ENCODE measurements around the gene SDE2.
"Not testable (repeated sequence)": the region's sequence is repeated elsewhere in the genome, so short reads cannot be mapped to it uniquely, and the experiment has no call there.

SDE2 gene

GRCh38 chr1:225975146-225975545 is 24.0 kb downstream of the SDE2 start:
- DNase-seq (ENCODE audit: low spot score in 2 of 2); in situ Hi-C loops (cut with MboI; ENCODE audit: low sequenced_read_pairs); H3K36me3 ChIP-seq (replicated peaks); H3K27me3 ChIP-seq (ENCODE audit: low read depth); H3K4me3 ChIP-seq; H3K4me1 ChIP-seq; H3K9me3 ChIP-seq: not testable (repeated sequence)

GRCh38 chr1:225974454-225974853 is 24.7 kb downstream of the SDE2 start:
- no peak for DNase-seq (ENCODE audit: low spot score in 2 of 2)
- in situ Hi-C loops (cut with MboI; ENCODE audit: low sequenced_read_pairs): no loop called here
- Histone ChIP-seq H3K27me3 (ENCODE audit: low read depth) (no peaks in the 10 kb centered on the region), H3K4me3 (no peak overlapping the region), H3K36me3 (replicated peaks) (peaks cover 2% of the 10 kb centered on the region), H3K4me1 (no peaks in the 10 kb centered on the region), H3K9me3 (no peaks in the 10 kb centered on the region)

GRCh38 chr1:225973158-225973557 is 26.0 kb downstream of the SDE2 start:
- in situ Hi-C loops (cut with MboI; ENCODE audit: low sequenced_read_pairs): no loop called here
- H3K4me1 ChIP-seq: no peaks in the 10 kb centered on the region
- no peak overlapping the region for H3K4me3 ChIP-seq
- H3K27me3 ChIP-seq (ENCODE audit: low read depth): no peaks in the 10 kb centered on the region
- DNase-seq (ENCODE audit: low spot score in 2 of 2): no peak
- no peaks in the 10 kb centered on the region; the same call in 1 of the 2 replicates for H3K36me3 ChIP-seq (replicated peaks)
- no peaks in the 10 kb centered on the region for H3K9me3 ChIP-seq

- in situ Hi-C loops (cut with MboI; ENCODE audit: low sequenced_read_pairs): no loop called here
These were observed 26.6 kb downstream of the SDE2 start for GRCh38 chr1:225972344-225973152.

GRCh38 chr1:225970592-225971157 is 28.5 kb downstream of the SDE2 start:
- DNase-seq (ENCODE audit: low spot score in 2 of 2); H3K36me3 ChIP-seq (replicated peaks); H3K4me1 ChIP-seq; H3K4me3 ChIP-seq; H3K27me3 ChIP-seq (ENCODE audit: low read depth); H3K9me3 ChIP-seq; in situ Hi-C loops (cut with MboI; ENCODE audit: low sequenced_read_pairs): not testable (repeated sequence)

More at GRCh38 chr1:225972344-225973152, 26.6 kb downstream of the SDE2 start:
- no peaks in the 10 kb centered on the region for H3K9me3 ChIP-seq
- H3K4me1 ChIP-seq: no peaks in the 10 kb centered on the region
- no peak for DNase-seq (ENCODE audit: low spot score in 2 of 2)
- no peak overlapping the region for H3K4me3 ChIP-seq
- H3K27me3 ChIP-seq (ENCODE audit: low read depth): no peaks in the 10 kb centered on the region
- H3K36me3 ChIP-seq (replicated peaks): no peaks in the 10 kb centered on the region

- H3K27me3 ChIP-seq (ENCODE audit: low read depth); H3K36me3 ChIP-seq (replicated peaks); in situ Hi-C loops (cut with MboI; ENCODE audit: low sequenced_read_pairs); DNase-seq (ENCODE audit: low spot score in 2 of 2); H3K9me3 ChIP-seq; H3K4me1 ChIP-seq; H3K4me3 ChIP-seq: not testable (repeated sequence)
These were observed 29.4 kb downstream of the SDE2 start for GRCh38 chr1:225969751-225970150.

- H3K9me3 ChIP-seq: no peaks in the 10 kb centered on the region
- no peaks in the 10 kb centered on the region for H3K4me1 ChIP-seq
- no peaks in the 10 kb centered on the region for H3K27me3 ChIP-seq (ENCODE audit: low read depth)
- in situ Hi-C loops (cut with MboI; ENCODE audit: low sequenced_read_pairs): no loop called here
- no peak for DNase-seq (ENCODE audit: low spot score in 2 of 2)
- H3K36me3 ChIP-seq (replicated peaks): no peaks in the 10 kb centered on the region
- no peak overlapping the region for H3K4me3 ChIP-seq
These were observed 33.9 kb downstream of the SDE2 start for GRCh38 chr1:225965231-225965630.

GRCh38 chr1:225963735-225964530 is 35.2 kb downstream of the SDE2 start:
- Histone ChIP-seq H3K9me3 (no peaks in the 10 kb centered on the region), H3K4me3 (no peak overlapping the region), H3K27me3 (ENCODE audit: low read depth) (no peaks in the 10 kb centered on the region), H3K36me3 (replicated peaks) (no peaks in the 10 kb centered on the region), H3K4me1 (no peaks in the 10 kb centered on the region)
- DNase-seq (ENCODE audit: low spot score in 2 of 2): no peak
- in situ Hi-C loops (cut with MboI; ENCODE audit: low sequenced_read_pairs): no loop called here

GRCh38 chr1:225962440-225962975 is 36.6 kb downstream of the SDE2 start:
- H3K4me3 ChIP-seq: no peak overlapping the region
- in situ Hi-C loops (cut with MboI; ENCODE audit: low sequenced_read_pairs): no loop called here

GRCh38 chr1:225961659-225962439 is 37.3 kb downstream of the SDE2 start:
- Histone ChIP-seq H3K4me3 (no peak overlapping the region), H3K36me3 (replicated peaks) (no peaks in the 10 kb centered on the region), H3K27me3 (ENCODE audit: low read depth) (no peaks in the 10 kb centered on the region), H3K9me3 (no peaks in the 10 kb centered on the region), H3K4me1 (no peaks in the 10 kb centered on the region)
- in situ Hi-C loops (cut with MboI; ENCODE audit: low sequenced_read_pairs): no loop called here
- DNase-seq (ENCODE audit: low spot score in 2 of 2): no peak

More at GRCh38 chr1:225962440-225962975, 36.6 kb downstream of the SDE2 start:
- peak in 1 of 2 experiments; percentile 87 for DNase-seq (ENCODE audit: low spot score in 2 of 2)
- no peaks in the 10 kb centered on the region for H3K4me1 ChIP-seq
- H3K36me3 ChIP-seq (replicated peaks): no peaks in the 10 kb centered on the region
- no peaks in the 10 kb centered on the region for H3K9me3 ChIP-seq
- H3K27me3 ChIP-seq (ENCODE audit: low read depth): no peaks in the 10 kb centered on the region

GRCh38 chr1:225958041-225958440 is 41.1 kb downstream of the SDE2 start:
- no peak overlapping the region for H3K4me3 ChIP-seq
- H3K9me3 ChIP-seq: no peaks in the 10 kb centered on the region
- H3K36me3 ChIP-seq (replicated peaks): no peaks in the 10 kb centered on the region
- no peak for DNase-seq (ENCODE audit: low spot score in 2 of 2)
- in situ Hi-C loops (cut with MboI; ENCODE audit: low sequenced_read_pairs): no loop called here
- H3K27me3 ChIP-seq (ENCODE audit: low read depth): no peaks in the 10 kb centered on the region
- no peaks in the 10 kb centered on the region for H3K4me1 ChIP-seq

- Histone ChIP-seq H3K27me3 (ENCODE audit: low read depth) (no peaks in the 10 kb centered on the region), H3K4me1 (no peaks in the 10 kb centered on the region), H3K4me3 (no peak overlapping the region), H3K9me3 (no peaks in the 10 kb centered on the region), H3K36me3 (replicated peaks) (no peaks in the 10 kb centered on the region)
- DNase-seq (ENCODE audit: low spot score in 2 of 2): no peak
- in situ Hi-C loops (cut with MboI; ENCODE audit: low sequenced_read_pairs): no loop called here
These were observed 44.4 kb downstream of the SDE2 start for GRCh38 chr1:225954753-225955152.

GRCh38 chr1:225953315-225953714 is 45.8 kb downstream of the SDE2 start:
- Histone ChIP-seq H3K36me3 (replicated peaks) (no peaks in the 10 kb centered on the region), H3K4me1 (no peaks in the 10 kb centered on the region), H3K27me3 (ENCODE audit: low read depth) (no peaks in the 10 kb centered on the region), H3K4me3 (no peak overlapping the region), H3K9me3 (no peaks in the 10 kb centered on the region)
- no peak for DNase-seq (ENCODE audit: low spot score in 2 of 2)
- in situ Hi-C loops (cut with MboI; ENCODE audit: low sequenced_read_pairs): no loop called here
